HepG2 (cell line): Measurements from ENCODE around the gene ELN. TPM values are rescaled to one million over a fixed set of nuclear protein-coding genes. Genes with fewer than 3 reads are reported as not detected.
A peak's percentile ranks its signal among the peaks of the same experiment; 100 is the strongest.

Source experiments
- ATAC-seq: fragments of 200-7000 bp; cut with Tn5 transposase; 3 replicates; pipeline ENCODE4 v1.9.1; 2020; ENCODE audit warnings: mild to moderate bottlenecking, moderate library complexity
- BruUV-seq: library from RNA; stranded (reverse); fragments of 400-500 nt; replicated peaks from 2 replicates; lab custom pipeline; 2021; lab: Mats Ljungman, UMichigan
- CTCF ChIA-PET: fragments of 300-600 bp; formaldehyde crosslinking; extraction: SDS; loops from one replicate; lab custom pipeline; 2021; ENCODE audit warnings: low total read pairs, inconsistent platforms, low intra/inter-chr PET ratio; lab: Yijun Ruan, JAX
- POLR2A ChIA-PET: fragments of 350-600 bp; sonication (Branson Sonifier 250); formaldehyde crosslinking; loops from one replicate; lab custom pipeline; 2020; ENCODE audit warnings: antibody characterized with exemption, inconsistent platforms; lab: Yijun Ruan, JAX
- DNase-seq: peaks from one replicate; pipeline ENCODE4 v3.0.0-alpha.2; 2015; ENCODE audit warnings: low spot score
- FAIRE-seq: peaks from 3 replicates; lab custom pipeline; 2011; peaks lifted over from hg19 to GRCh38; lab: Jason Lieb, UNC
- H2AFZ ChIP-seq: one replicate; pipeline ENCODE4 v1.6.1; 2011; ENCODE audit warnings: low read length, inconsistent platforms
- H3K27ac ChIP-seq: fragments of 300-600 bp; 3 replicates; pipeline ENCODE4 v1.8.0; 2011; ENCODE audit warnings: mixed run types, mild to moderate bottlenecking, mixed read lengths, low read length, inconsistent platforms; ENCODE audit not compliant: insufficient read depth; ENCODE audit errors: extremely low read length
- H3K27me3 ChIP-seq, 2 experiments: fragments of 200-600 bp in 1 of 2; 2 replicates in 1 of 2; 3 replicates in 1 of 2; pipeline versions ENCODE4 v1.6.0 to v1.8.0; 2011; ENCODE audit warnings: low read length in 2 of 2, mild to moderate bottlenecking in 2 of 2, moderate library complexity in 2 of 2, inconsistent platforms in 1 of 2; ENCODE audit not compliant: insufficient read depth in 2 of 2, control insufficient read depth in 1 of 2
- H3K36me3 ChIP-seq, 2 experiments: fragments of 200-600 bp in 1 of 2; replicated peaks in 1 of 2; 2 replicates in 1 of 2; 3 replicates in 1 of 2; pipeline versions ENCODE4 v1.5.1 to v1.8.0; 2011; ENCODE audit warnings: low read length in 2 of 2, inconsistent platforms in 1 of 2; ENCODE audit not compliant: insufficient read depth in 2 of 2, control insufficient read depth in 1 of 2
- H3K4me1 ChIP-seq: 2 replicates; pipeline ENCODE4 v1.5.1; 2012; ENCODE audit warnings: low read length, inconsistent platforms; ENCODE audit not compliant: insufficient read depth
- H3K4me2 ChIP-seq: 2 replicates; pipeline ENCODE4 v1.6.0; 2011; ENCODE audit warnings: low read depth, low read length, inconsistent platforms
- H3K4me3 ChIP-seq, 3 experiments: fragments of 200-600 bp in 1 of 3; sonication (generic), shearing (Covaris generic) in 1 of 3; replicated peaks in 1 of 3; 2 replicates each; pipeline ENCODE4 v1.5.1; 2011 to 2016; ENCODE audit warnings: low read length in 3 of 3, inconsistent platforms in 2 of 3, low read depth in 2 of 3, mild to moderate bottlenecking in 2 of 3, control low read depth in 1 of 3, mixed read lengths in 1 of 3; ENCODE audit not compliant: insufficient read depth in 1 of 3
- H3K79me2 ChIP-seq: one replicate; pipeline ENCODE4 v1.6.1; 2011; ENCODE audit warnings: low read length, inconsistent platforms; ENCODE audit not compliant: insufficient read depth
- H3K9ac ChIP-seq: 2 replicates; pipeline ENCODE4 v1.6.0; 2011; ENCODE audit warnings: mild to moderate bottlenecking, low read depth, low read length, inconsistent platforms; ENCODE audit not compliant: insufficient read depth
- H3K9me3 ChIP-seq: 2 replicates; pipeline ENCODE4 v1.5.1; 2012; ENCODE audit warnings: mild to moderate bottlenecking, low read length
- H4K20me1 ChIP-seq: 2 replicates; pipeline ENCODE4 v1.6.0; 2011; ENCODE audit warnings: inconsistent platforms, mild to moderate bottlenecking, low read length, moderate library complexity; ENCODE audit not compliant: insufficient read depth
- BORCS8-MEF2B ChIP-seq: sonication (generic); formaldehyde crosslinking; IDR thresholded peaks from 2 replicates; pipeline ENCODE4 v1.8.0; 2022; ENCODE audit warnings: mild to moderate bottlenecking, missing genetic modification reagents
- CCAR2 ChIP-seq: fragments of 200-400 bp; formaldehyde crosslinking; optimal IDR thresholded peaks from 2 replicates; pipeline ENCODE3; 2018; ENCODE audit warnings: low read depth, mild to moderate bottlenecking, low read length, moderate library complexity
- HIVEP1 ChIP-seq: sonication (generic); formaldehyde crosslinking; IDR thresholded peaks from 2 replicates; pipeline ENCODE4 v1.4.0; 2020; ENCODE audit warnings: mild to moderate bottlenecking, missing genetic modification reagents
- HNF4A ChIP-seq: sonication (generic); formaldehyde crosslinking; IDR thresholded peaks from 2 replicates; pipeline ENCODE4 v1.4.0; 2020; ENCODE audit warnings: missing genetic modification reagents
- ZBTB3 ChIP-seq: sonication (generic); formaldehyde crosslinking; IDR thresholded peaks from 2 replicates; pipeline ENCODE4 v1.4.0; 2020; ENCODE audit warnings: low read depth, mild to moderate bottlenecking, moderate library complexity, missing genetic modification reagents, borderline replicate concordance
- ZFX ChIP-seq: sonication (generic); formaldehyde crosslinking; IDR thresholded peaks from 2 replicates; pipeline ENCODE4 v1.4.0; 2020; ENCODE audit warnings: mild to moderate bottlenecking, low read depth, missing genetic modification reagents, moderate library complexity
- ZNF350 ChIP-seq: sonication (generic); formaldehyde crosslinking; IDR thresholded peaks from 2 replicates; pipeline ENCODE4 v1.4.0; 2020; ENCODE audit warnings: mild to moderate bottlenecking, low read depth, missing genetic modification reagents, borderline replicate concordance
- WGBS: methylation state at CpG from one replicate; pipeline ENCODE4 v1.1.6; 2017; ENCODE audit warnings: low lambda C conversion rate; 5-methylcytosine and 5-hydroxymethylcytosine counted together
- in situ Hi-C: cut with HindIII; loops from 2 replicates; pipeline ENCODE4 v1.10.0; 2017; ENCODE audit warnings: low pct_unique_long_range_greater_than_20kb; ENCODE audit not compliant: extremely low pct_ligation_motif_present
- intact Hi-C: fragments of 100-400 bp; cut with micrococcal nuclease; formaldehyde crosslinking; loops from one replicate; pipeline ENCODE4 v1.10.0; 2022; ENCODE audit not compliant: unreplicated experiment
- polyA plus RNA-seq, 8 experiments: library from polyadenylated mRNA; depleted of rRNA in 3 of 8; stranded (reverse) in 7 of 8; unstranded in 1 of 8; fragments of >200 nt; fragmentation: Illumina TruSeq in 4 of 8; extraction: Trizol in 4 of 8; gene quantifications; 2 replicates each; pipeline versions ENCODE4 v1.2.1 to v1.2.3, GENCODE V29; 2011 to 2016; ENCODE audit warnings: low read depth in 4 of 8, missing spikeins in 1 of 8, mixed read lengths in 1 of 8; ENCODE audit not compliant: insufficient read depth in 1 of 8
- total RNA-seq, 5 experiments: library from RNA; depleted of rRNA; stranded (reverse); fragments of >200 nt; fragmentation: Illumina TruSeq; extraction: Trizol; gene quantifications; 2 replicates each; pipeline ENCODE4 v1.2.3, GENCODE V29; 2016; ENCODE audit warnings: low read depth in 1 of 5

ELN gene
- total and polyA plus RNA-seq, 2 of the 13 experiments (the other 11 are each of a cell fraction or from before 2014, with no cell fraction given) = 0.15 to 0.37 TPM

DNA sequence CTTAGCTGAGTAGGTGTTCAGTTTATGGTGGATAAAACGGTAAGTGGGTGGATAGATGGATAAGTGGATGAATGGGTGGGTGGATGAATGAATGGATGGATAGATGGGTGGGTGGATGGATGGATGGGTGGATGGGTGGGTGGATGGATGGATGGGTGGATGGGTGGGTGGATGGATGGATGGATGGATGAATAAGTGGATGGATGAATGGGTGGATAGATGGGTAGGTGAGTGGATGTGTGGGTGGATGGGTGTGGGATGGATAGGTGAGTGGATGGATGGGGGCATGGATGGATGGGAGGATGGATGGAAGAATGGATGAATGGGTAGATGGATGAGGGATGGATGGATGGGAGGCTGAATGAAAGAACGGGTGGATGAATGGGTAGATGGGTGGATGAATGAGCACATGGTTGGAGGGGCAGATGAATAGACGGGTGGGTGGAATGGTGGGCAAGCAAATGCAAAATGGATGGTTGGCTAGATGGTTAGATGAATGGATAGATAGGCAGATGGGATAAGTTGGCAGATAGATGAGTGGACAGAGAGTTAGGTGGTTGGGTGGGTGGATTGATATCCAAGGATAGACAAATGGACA, 25.7 kb downstream of the ELN start:
- no peak overlapping the region for H3K27ac ChIP-seq
- no peak overlapping the region for H3K9ac ChIP-seq
- no peaks in the 10 kb centered on the region for H3K36me3 ChIP-seq
- no peaks in the 10 kb centered on the region for H4K20me1 ChIP-seq
- BruUV-seq = no TSS peak
- no peaks in the 10 kb centered on the region for H3K9me3 ChIP-seq
- ChIA-PET POLR2A (no interaction called here), CTCF (no interaction called here)
- H3K27me3 ChIP-seq = peaks cover 4 to 9% of the 10 kb centered on the region in 2 experiments; a peak in 3 of 5 replicates
- no peak overlapping the region for H3K4me3 ChIP-seq
- in situ Hi-C loops (no loop called here), intact Hi-C loops (no loop called here)
- no peak overlapping the region for H2AFZ ChIP-seq
- FAIRE-seq (no peak), DNase-seq (no peak), ATAC-seq (no peak)
- no peaks in the 10 kb centered on the region for H3K79me2 ChIP-seq
- no peak overlapping the region for H3K4me2 ChIP-seq
- peaks cover 15% of the 10 kb centered on the region; the same call in 1 of the 2 replicates for H3K4me1 ChIP-seq
- WGBS = 11% methylated on average over 3 of the region's 3 CpGs
- TF ChIP-seq ZBTB3 = no peak

DNA sequence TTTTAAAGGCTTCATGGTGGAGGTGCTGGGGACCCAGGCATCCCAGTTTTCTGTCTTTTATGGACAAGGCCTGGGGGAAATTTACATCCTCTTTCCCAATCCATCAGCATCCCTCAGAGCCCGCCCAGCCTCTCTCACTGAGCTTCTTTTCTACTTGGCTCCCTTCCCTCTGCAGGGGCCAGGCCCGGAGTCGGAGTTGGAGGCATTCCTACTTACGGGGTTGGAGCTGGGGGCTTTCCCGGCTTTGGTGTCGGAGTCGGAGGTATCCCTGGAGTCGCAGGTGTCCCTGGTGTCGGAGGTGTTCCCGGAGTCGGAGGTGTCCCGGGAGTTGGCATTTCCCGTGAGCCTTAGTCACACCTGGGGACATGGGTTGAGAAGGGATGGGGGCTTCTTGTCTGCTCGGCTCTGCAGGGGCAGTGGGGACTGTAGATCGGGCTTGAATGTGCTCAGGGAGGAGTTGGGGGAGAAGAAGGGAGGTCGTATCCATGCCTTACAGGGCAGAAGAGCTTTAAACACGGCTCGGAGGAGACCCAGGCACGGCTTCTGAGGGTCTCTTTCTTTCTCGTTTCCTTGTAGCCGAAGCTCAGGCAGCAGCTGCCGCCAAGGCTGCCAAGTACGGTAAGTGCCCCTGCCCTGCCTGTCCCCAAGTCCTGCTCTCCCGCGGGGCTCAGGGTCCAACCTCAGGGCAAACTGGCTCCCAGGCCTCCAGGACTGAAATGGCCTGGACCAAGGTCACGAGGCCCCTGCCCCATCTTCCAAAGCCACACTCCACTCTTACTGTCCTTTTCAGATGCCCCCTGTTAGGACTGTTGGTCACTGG, 28.3 kb downstream of the ELN start:
- Histone ChIP-seq H3K27me3 (peaks cover 4 to 22% of the 10 kb centered on the region in 2 experiments; a peak in 3 of 5 replicates), H3K4me3 (no peak overlapping the region; a peak in 1 of 6 replicates), H3K4me2 (peak overlapping the region; percentile 45; the same call in 1 of the 2 replicates), H3K36me3 (no peaks in the 10 kb centered on the region), H2AFZ (no peak overlapping the region), H3K4me1 (peaks cover 30% of the 10 kb centered on the region), H3K9me3 (no peaks in the 10 kb centered on the region), H3K9ac (no peak overlapping the region), H3K27ac (no peak overlapping the region), H4K20me1 (no peaks in the 10 kb centered on the region), H3K79me2 (no peaks in the 10 kb centered on the region)
- POLR2A ChIA-PET = no interaction called here
- FAIRE-seq = no peak
- intact Hi-C loops (no loop called here), in situ Hi-C loops (no loop called here)
- CTCF ChIA-PET = no interaction called here
- 31% methylated on average over 24 of the region's 26 CpGs for WGBS
- TF ChIP-seq CCAR2 = no peak
- TF ChIP-seq ZNF350 (CRISPR knock-in tag) = no peak
- TF ChIP-seq BORCS8-MEF2B (CRISPR knock-in tag) = peak; percentile 36; the same call in 1 of the 2 replicates
- no peak for TF ChIP-seq HIVEP1 (CRISPR knock-in tag)
- peak; percentile 29; the same call in 1 of the 2 replicates for TF ChIP-seq ZFX
- peak; percentile 35 for TF ChIP-seq HNF4A (CRISPR knock-in tag)
- peak; percentile 13; the same call in 1 of the 3 replicates for ATAC-seq
- BruUV-seq = no TSS peak
- no peak for DNase-seq
